Lung (tissue), 12 donors: Measurements from ENCODE around the gene CHMP6. TPM values are rescaled to one million over a fixed set of nuclear protein-coding genes. Genes with fewer than 3 reads are reported as not detected.

Source experiments
- ATAC-seq: fragments of 200-7000 bp; cut with Tn5 transposase; one replicate; pipeline ENCODE4 v1.9.1; 2020; ENCODE audit warnings: moderate number of reproducible peaks; ENCODE audit not compliant: insufficient read depth, low FRiP score
- DNase-seq, 3 donors: peaks; one replicate each; pipeline ENCODE4 v3.0.0-alpha.2; 2013 to 2017
- H3K27ac ChIP-seq, 2 donors: one replicate each; pipeline ENCODE4 v1.5.1; 2013; ENCODE audit warnings: mild to moderate bottlenecking in 2 of 2, moderate library complexity in 2 of 2, control low read depth in 1 of 2, inconsistent platforms in 1 of 2, low read depth in 1 of 2, low read length in 1 of 2
- H3K27me3 ChIP-seq, 3 donors: one replicate each; pipeline ENCODE4 v1.5.1; 2013; ENCODE audit warnings: low read length in 2 of 3; ENCODE audit not compliant: control insufficient read depth in 3 of 3, insufficient read depth in 3 of 3
- H3K36me3 ChIP-seq, 4 donors: one replicate each; pipeline ENCODE4 v1.5.1; 2013; ENCODE audit warnings: low read length in 4 of 4, mild to moderate bottlenecking in 1 of 4, moderate library complexity in 1 of 4; ENCODE audit not compliant: control insufficient read depth in 4 of 4, insufficient read depth in 4 of 4
- H3K4me1 ChIP-seq, 5 donors: one replicate each; pipeline ENCODE4 v1.5.1; 2013; ENCODE audit warnings: low read length in 5 of 5, mild to moderate bottlenecking in 2 of 5, moderate library complexity in 1 of 5; ENCODE audit not compliant: control insufficient read depth in 5 of 5, insufficient read depth in 5 of 5
- H3K4me3 ChIP-seq: one replicate; pipeline ENCODE4 v1.5.1; 2013; ENCODE audit warnings: mild to moderate bottlenecking, control low read depth, moderate library complexity
- H3K9ac ChIP-seq, 2 donors: one replicate each; pipeline ENCODE4 v1.5.1; 2013; ENCODE audit warnings: low read length in 2 of 2, control low read depth in 1 of 2; ENCODE audit not compliant: insufficient read depth in 1 of 2
- H3K9me3 ChIP-seq, 4 donors: one replicate each; pipeline ENCODE4 v1.5.1; 2013; ENCODE audit warnings: low read length in 3 of 4, mild to moderate bottlenecking in 1 of 4, moderate library complexity in 1 of 4; ENCODE audit not compliant: control insufficient read depth in 4 of 4, insufficient read depth in 3 of 4
- CTCF ChIP-seq: IDR thresholded peaks from 2 replicates; pipeline ENCODE4 v1.5.1; 2012; ENCODE audit warnings: mild to moderate bottlenecking; ENCODE audit errors: control extremely low read depth, extremely low read depth
- WGBS, 2 donors: extraction: QIAGEN DNeasy Blood & Tissue Kit; methylation state at CpG; one replicate each; pipeline ENCODE4 v1.1.7; 2013; 5-methylcytosine and 5-hydroxymethylcytosine counted together
- polyA plus RNA-seq, 2 donors: library from polyadenylated mRNA; stranded (reverse); fragments of 200-250 nt; gene quantifications; one replicate each; pipeline ENCODE4 v1.2.1, GENCODE V29; 2013
- total RNA-seq, 2 donors: library from RNA; depleted of rRNA in 1 of 2; stranded (reverse); fragments of >200 nt in 1 of 2; gene quantifications; one replicate each; pipeline ENCODE4 v1.2.1, GENCODE V29; 2014 to 2021
- donor health status: control.
- donor health status: control.
- donor health status: Bipolar disorder and iron deficiency.
- donor health status: healthy.
- donor health status: DM: yes; HTN: yes; CAD: no.

Gene CHMP6
- total and polyA plus RNA-seq, 4 donors: 18.2 to 36.3 (median 32.2) TPM

DNA sequence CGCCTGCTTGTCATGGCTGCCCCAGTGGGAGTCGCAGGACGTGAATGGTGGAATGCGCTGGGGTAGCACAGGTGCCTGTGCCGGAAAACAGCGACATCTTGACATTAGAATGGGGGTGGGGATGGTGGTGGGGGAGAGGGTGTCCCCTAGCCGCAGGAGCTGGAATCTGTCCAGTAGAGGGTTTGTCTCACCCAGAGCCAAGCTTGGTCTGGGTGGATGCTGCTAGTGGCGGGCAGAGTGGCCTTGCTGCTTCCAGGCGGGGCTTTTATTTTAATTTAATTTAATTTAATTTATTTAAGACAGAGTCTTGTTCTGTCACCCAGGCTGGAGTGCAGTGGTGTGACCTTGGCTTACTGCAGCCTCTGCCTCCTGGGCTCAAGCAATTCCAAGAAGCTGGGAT, 51.0 kb downstream of the CHMP6 start:
- no peak overlapping the region for H3K4me3 ChIP-seq
- ATAC-seq: no peak
- DNase-seq: no peak
- H3K4me1 ChIP-seq: peaks cover 7 to 77% (median 33%) of the 10 kb centered on the region in 5 donors
- H3K27ac ChIP-seq: peak overlapping the region in 1 of 2 donors; percentile 92
- no peak overlapping the region for H3K9ac ChIP-seq
- WGBS, 2 donors: 93 to 94% methylated on average over 9 of the region's 9 CpGs
- H3K36me3 ChIP-seq: peaks cover 0 to 2% (median 0%) of the 10 kb centered on the region in 4 donors
- H3K27me3 ChIP-seq: no peaks in the 10 kb centered on the region
- TF ChIP-seq CTCF: no peak
- no peaks in the 10 kb centered on the region for H3K9me3 ChIP-seq

DNA sequence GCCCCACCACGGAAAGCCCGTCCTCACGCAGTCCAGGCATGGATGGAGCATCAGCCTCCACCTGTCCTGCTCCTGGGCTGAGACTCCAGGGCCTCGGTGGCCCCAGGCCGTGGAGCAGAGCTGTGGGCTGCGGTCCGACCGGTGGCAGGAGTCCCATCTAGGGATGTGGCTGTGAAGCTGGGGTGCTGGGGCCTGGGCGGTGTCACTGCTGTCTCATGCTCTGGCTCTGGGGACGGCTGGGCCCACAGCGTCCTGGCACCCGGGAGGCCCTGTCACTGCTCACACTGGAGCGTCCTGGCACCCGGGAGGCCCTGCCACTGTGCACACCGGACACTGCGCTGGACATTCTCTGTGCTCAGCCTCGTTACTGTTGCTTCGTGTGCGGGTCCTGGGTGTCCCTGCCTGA, 51.7 kb downstream of the CHMP6 start:
- 63 to 75% methylated on average over 19 of the region's 19 CpGs for WGBS, 2 donors
- Histone ChIP-seq H3K27me3 (no peaks in the 10 kb centered on the region), H3K9me3 (no peaks in the 10 kb centered on the region), H3K4me3 (no peak overlapping the region), H3K4me1 (peaks cover 7 to 74% (median 30%) of the 10 kb centered on the region in 5 donors), H3K36me3 (peaks cover 0 to 1% (median 0%) of the 10 kb centered on the region in 4 donors), H3K27ac (peak overlapping the region; percentile 18 to 92), H3K9ac (no peak overlapping the region)
- DNase-seq (no peak), ATAC-seq (no peak)
- no peak for TF ChIP-seq CTCF

- no peak overlapping the region for H3K9ac ChIP-seq
- no peak for TF ChIP-seq CTCF
- 52 to 70% methylated on average over 38 of the region's 38 CpGs for WGBS, 2 donors
- peak in 1 of 3 donors; percentile 51 for DNase-seq
- H3K4me3 ChIP-seq: no peak overlapping the region
- peaks cover 7 to 75% (median 30%) of the 10 kb centered on the region in 5 donors for H3K4me1 ChIP-seq
- no peaks in the 10 kb centered on the region for H3K9me3 ChIP-seq
- no peaks in the 10 kb centered on the region for H3K27me3 ChIP-seq
- peak overlapping the region; percentile 30 to 92 for H3K27ac ChIP-seq
- H3K36me3 ChIP-seq: no peaks in the 10 kb centered on the region
- peak; percentile 69 for ATAC-seq
These were observed 52.2 kb downstream of the CHMP6 start for GRCh38 chr17:81043725-81044427.
